Loucy (cell line): Measurements from ENCODE around the gene SPEG.

ENCODE experiments used
- H2AFZ ChIP-seq: fragments of 200-600 bp; sonication (generic); 2 replicates; pipeline ENCODE4 v1.6.0; 2016; ENCODE audit warnings: antibody characterized with exemption, mild to moderate bottlenecking, low read length, moderate library complexity
- H3F3A ChIP-seq: fragments of 200-600 bp; 2 replicates; pipeline ENCODE4 v1.6.0; 2016; ENCODE audit warnings: antibody characterized with exemption, low read depth, mild to moderate bottlenecking
- H3K27me3 ChIP-seq: fragments of 200-600 bp; sonication (generic); 2 replicates; pipeline ENCODE4 v1.6.1; 2014; ENCODE audit warnings: low read length, mild to moderate bottlenecking; ENCODE audit not compliant: insufficient read depth, poor library complexity, severe bottlenecking
- H3K36me3 ChIP-seq: fragments of 200-600 bp; sonication (generic); 2 replicates; pipeline ENCODE4 v1.6.1; 2016; ENCODE audit warnings: low read length; ENCODE audit not compliant: insufficient read depth
- H3K4me1 ChIP-seq: fragments of 200-600 bp; sonication (generic); 2 replicates; pipeline ENCODE4 v1.5.1; 2014; ENCODE audit warnings: low read length, mild to moderate bottlenecking; ENCODE audit not compliant: insufficient read depth, poor library complexity, severe bottlenecking
- H3K4me2 ChIP-seq: fragments of 200-600 bp; sonication (generic); 2 replicates; pipeline ENCODE4 v1.6.0; 2014; ENCODE audit warnings: antibody characterized with exemption, low read length, low read depth, mild to moderate bottlenecking; ENCODE audit not compliant: poor library complexity, severe bottlenecking
- H3K4me3 ChIP-seq: fragments of 200-600 bp; sonication (generic); 2 replicates; pipeline ENCODE4 v1.5.1; 2014; ENCODE audit warnings: low read length, mild to moderate bottlenecking, mixed read lengths; ENCODE audit not compliant: poor library complexity, severe bottlenecking
- H3K79me2 ChIP-seq: fragments of 200-600 bp; sonication (generic); 2 replicates; pipeline ENCODE4 v1.6.1; 2014; ENCODE audit warnings: low read length; ENCODE audit not compliant: insufficient read depth
- H3K9ac ChIP-seq: fragments of 200-600 bp; sonication (generic); 2 replicates; pipeline ENCODE4 v1.6.0; 2014; ENCODE audit warnings: mild to moderate bottlenecking, low read depth, low read length, moderate library complexity; ENCODE audit not compliant: poor library complexity, severe bottlenecking
- H3K9me2 ChIP-seq: fragments of 200-600 bp; sonication (generic); replicated peaks from 2 replicates; pipeline ENCODE4 v1.6.1; 2016; ENCODE audit warnings: low read depth, low read length, mixed read lengths
- H3K9me3 ChIP-seq: fragments of 200-600 bp; sonication (generic); 2 replicates; pipeline ENCODE4 v1.6.1; 2014; ENCODE audit warnings: mild to moderate bottlenecking, antibody characterized with exemption, low read length, low read depth; ENCODE audit not compliant: insufficient read depth
- H4K20me1 ChIP-seq: fragments of 200-600 bp; sonication (generic); 2 replicates; pipeline ENCODE4 v1.6.0; 2014; ENCODE audit warnings: antibody characterized with exemption, low read length, mild to moderate bottlenecking; ENCODE audit not compliant: insufficient read depth, poor library complexity, severe bottlenecking
- EZH2phosphoT487 ChIP-seq: fragments of 200-600 bp; IDR thresholded peaks from 2 replicates; pipeline ENCODE4 v1.6.1; 2018; ENCODE audit warnings: antibody characterized with exemption, mild to moderate bottlenecking, moderate library complexity, borderline replicate concordance
- TF ChIP-seq, protein P1 (sequence below): fragments of 200-600 bp; sonication (generic); conservative IDR thresholded peaks from 2 replicates; pipeline ENCODE4 v1.5.1; 2014; ENCODE audit warnings: mild to moderate bottlenecking, antibody characterized with exemption, low read length

Gene SPEG

DNA sequence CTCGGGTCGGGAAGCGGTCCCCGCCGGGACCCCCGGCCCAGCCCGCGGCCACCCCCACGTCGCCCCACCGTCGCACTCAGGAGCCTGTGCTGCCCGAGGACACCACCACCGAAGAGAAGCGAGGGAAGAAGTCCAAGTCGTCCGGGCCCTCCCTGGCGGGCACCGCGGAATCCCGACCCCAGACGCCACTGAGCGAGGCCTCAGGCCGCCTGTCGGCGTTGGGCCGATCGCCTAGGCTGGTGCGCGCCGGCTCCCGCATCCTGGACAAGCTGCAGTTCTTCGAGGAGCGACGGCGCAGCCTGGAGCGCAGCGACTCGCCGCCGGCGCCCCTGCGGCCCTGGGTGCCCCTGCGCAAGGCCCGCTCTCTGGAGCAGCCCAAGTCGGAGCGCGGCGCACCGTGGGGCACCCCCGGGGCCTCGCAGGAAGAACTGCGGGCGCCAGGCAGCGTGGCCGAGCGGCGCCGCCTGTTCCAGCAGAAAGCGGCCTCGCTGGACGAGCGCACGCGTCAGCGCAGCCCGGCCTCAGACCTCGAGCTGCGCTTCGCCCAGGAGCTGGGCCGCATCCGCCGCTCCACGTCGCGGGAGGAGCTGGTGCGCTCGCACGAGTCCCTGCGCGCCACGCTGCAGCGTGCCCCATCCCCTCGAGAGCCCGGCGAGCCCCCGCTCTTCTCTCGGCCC, 13.6 kb downstream of the SPEG start:
- H4K20me1 ChIP-seq = no peaks in the 10 kb centered on the region
- no peak overlapping the region for H3K9ac ChIP-seq
- no peaks in the 10 kb centered on the region for H3K79me2 ChIP-seq
- no peak for TF ChIP-seq EZH2phosphoT487
- TF ChIP-seq, protein P1, sequence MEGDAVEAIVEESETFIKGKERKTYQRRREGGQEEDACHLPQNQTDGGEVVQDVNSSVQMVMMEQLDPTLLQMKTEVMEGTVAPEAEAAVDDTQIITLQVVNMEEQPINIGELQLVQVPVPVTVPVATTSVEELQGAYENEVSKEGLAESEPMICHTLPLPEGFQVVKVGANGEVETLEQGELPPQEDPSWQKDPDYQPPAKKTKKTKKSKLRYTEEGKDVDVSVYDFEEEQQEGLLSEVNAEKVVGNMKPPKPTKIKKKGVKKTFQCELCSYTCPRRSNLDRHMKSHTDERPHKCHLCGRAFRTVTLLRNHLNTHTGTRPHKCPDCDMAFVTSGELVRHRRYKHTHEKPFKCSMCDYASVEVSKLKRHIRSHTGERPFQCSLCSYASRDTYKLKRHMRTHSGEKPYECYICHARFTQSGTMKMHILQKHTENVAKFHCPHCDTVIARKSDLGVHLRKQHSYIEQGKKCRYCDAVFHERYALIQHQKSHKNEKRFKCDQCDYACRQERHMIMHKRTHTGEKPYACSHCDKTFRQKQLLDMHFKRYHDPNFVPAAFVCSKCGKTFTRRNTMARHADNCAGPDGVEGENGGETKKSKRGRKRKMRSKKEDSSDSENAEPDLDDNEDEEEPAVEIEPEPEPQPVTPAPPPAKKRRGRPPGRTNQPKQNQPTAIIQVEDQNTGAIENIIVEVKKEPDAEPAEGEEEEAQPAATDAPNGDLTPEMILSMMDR = no peak
- no peaks in the 10 kb centered on the region for H3K27me3 ChIP-seq
- H3K9me2 ChIP-seq = no peaks in the 10 kb centered on the region
- H3K4me2 ChIP-seq = no peak overlapping the region
- no peaks in the 10 kb centered on the region for H3F3A ChIP-seq
- no peaks in the 10 kb centered on the region for H3K9me3 ChIP-seq
- no peaks in the 10 kb centered on the region for H3K36me3 ChIP-seq
- peaks cover 9% of the 10 kb centered on the region for H3K4me1 ChIP-seq
- no peak overlapping the region for H3K4me3 ChIP-seq
- no peak overlapping the region for H2AFZ ChIP-seq

DNA sequence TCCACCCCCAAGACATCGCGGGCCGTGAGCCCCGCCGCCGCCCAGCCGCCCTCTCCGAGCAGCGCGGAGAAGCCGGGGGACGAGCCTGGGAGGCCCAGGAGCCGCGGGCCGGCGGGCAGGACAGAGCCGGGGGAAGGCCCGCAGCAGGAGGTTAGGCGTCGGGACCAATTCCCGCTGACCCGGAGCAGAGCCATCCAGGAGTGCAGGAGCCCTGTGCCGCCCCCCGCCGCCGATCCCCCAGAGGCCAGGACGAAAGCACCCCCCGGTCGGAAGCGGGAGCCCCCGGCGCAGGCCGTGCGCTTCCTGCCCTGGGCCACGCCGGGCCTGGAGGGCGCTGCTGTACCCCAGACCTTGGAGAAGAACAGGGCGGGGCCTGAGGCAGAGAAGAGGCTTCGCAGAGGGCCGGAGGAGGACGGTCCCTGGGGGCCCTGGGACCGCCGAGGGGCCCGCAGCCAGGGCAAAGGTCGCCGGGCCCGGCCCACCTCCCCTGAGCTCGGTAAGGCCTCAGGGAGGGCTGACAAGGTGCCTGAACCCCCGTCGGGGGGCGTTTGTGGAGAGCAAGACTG, 14.2 kb downstream of the SPEG start:
- Histone ChIP-seq H3K4me1 (peaks cover 9% of the 10 kb centered on the region), H3F3A (no peaks in the 10 kb centered on the region), H2AFZ (no peak overlapping the region), H3K36me3 (no peaks in the 10 kb centered on the region), H3K79me2 (no peaks in the 10 kb centered on the region), H3K9me2 (no peaks in the 10 kb centered on the region), H3K4me3 (no peak overlapping the region), H4K20me1 (no peaks in the 10 kb centered on the region), H3K9me3 (no peaks in the 10 kb centered on the region), H3K27me3 (no peaks in the 10 kb centered on the region), H3K9ac (no peak overlapping the region), H3K4me2 (no peak overlapping the region)
- no peak for TF ChIP-seq EZH2phosphoT487
- TF ChIP-seq, protein P1 = no peak

DNA sequence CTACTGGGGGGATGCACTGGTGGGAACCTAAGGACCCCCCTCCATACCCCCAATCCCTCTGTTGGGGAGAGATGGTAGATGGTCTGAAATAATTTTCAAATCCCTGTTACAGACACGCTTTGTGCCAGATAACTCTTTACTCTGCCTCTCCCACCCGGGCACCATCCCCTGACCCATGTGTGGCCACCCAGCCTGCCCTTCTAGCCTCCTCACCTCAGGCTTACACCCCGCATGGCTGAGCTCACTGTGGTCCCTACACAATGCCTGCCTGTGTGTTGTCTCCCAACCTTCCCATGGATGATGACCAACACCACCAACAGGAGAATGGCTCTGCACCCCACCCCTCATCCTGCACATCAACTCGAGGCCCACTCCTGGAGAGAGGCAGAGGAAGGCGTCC, 15.0 kb downstream of the SPEG start:
- Histone ChIP-seq H3K9me2 (no peaks in the 10 kb centered on the region), H3K36me3 (no peaks in the 10 kb centered on the region), H3K4me2 (no peak overlapping the region), H3K4me1 (peaks cover 9% of the 10 kb centered on the region), H3K27me3 (no peaks in the 10 kb centered on the region), H3K9ac (no peak overlapping the region), H3K9me3 (no peaks in the 10 kb centered on the region), H3F3A (no peaks in the 10 kb centered on the region), H3K4me3 (no peak overlapping the region), H4K20me1 (no peaks in the 10 kb centered on the region), H2AFZ (no peak overlapping the region), H3K79me2 (no peaks in the 10 kb centered on the region)
- TF ChIP-seq, protein P1 = no peak
- no peak for TF ChIP-seq EZH2phosphoT487
